Pulmonary artery endothelial cell (primary cell): ENCODE measurements around the gene ITPR1. TPM values are rescaled to one million over a fixed set of nuclear protein-coding genes. Genes with fewer than 3 reads are reported as not detected.

Source experiments
- DNase-seq: peaks from one replicate; pipeline ENCODE4 v3.0.0-alpha.2; 2011; ENCODE audit warnings: low read depth, low spot score
- total RNA-seq: library from RNA; depleted of rRNA; stranded (reverse); fragments of >200 nt; gene quantifications from 2 replicates; pipeline ENCODE4 v1.2.3, GENCODE V29; 2014

ITPR1 gene
- total RNA-seq, 1 donor from 2014 or later = 15.2 TPM

DNA sequence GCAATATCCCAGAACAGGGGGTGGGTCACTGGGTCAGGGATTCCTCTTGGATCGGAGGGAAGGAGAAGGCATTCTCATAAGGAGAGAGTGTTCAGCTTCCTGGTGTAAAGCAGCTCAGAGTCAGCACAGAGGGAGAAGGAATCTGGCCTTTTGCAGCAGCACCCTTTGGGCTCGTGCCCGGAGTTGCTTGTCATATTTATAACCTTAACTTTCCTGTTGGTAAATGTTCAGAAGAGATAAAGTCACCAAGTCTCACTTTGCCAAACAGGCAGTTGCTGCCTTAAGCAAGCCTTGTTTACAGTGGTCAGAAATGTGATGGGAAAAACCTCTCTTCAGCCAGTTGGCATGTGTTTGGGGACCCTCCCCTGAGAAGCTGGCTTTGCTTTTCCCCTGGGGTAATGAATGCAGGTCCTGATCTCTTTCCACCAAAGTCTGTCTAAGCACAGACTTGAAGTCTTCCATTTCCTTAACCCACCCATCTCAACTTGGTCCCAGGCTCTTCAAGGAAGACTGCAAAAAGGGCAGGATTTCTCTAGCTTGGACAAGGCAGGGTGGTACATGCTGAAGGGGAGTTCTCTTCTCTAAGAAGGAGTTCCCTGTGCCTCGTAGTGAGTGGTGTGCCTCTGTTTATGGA is 279.1 kb downstream of the ITPR1 start:
- peak; percentile 68 for DNase-seq

- no peak for DNase-seq
These were observed 279.7 kb downstream of the ITPR1 start for GRCh38 chr3:4772858-4773257.

DNA sequence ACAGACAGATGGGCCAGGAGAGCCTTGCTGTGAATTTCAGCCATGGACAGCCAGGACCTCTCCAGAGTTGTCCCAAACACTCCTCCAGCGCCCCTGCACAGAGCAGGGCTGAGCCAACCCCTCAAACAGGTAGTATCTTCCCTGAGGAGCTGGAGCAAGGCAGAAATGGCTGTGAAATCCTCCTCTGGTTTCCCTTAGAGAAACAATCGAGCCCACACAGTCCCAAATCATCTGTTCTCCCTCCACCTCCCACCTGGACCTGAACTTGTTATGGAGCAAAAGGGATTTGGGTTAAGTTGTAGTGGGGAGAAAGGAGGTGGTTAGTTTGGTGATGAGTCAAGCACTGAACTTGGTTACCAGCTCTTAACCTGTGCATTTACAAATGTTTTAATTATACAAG is 280.4 kb downstream of the ITPR1 start:
- no peak for DNase-seq

DNA sequence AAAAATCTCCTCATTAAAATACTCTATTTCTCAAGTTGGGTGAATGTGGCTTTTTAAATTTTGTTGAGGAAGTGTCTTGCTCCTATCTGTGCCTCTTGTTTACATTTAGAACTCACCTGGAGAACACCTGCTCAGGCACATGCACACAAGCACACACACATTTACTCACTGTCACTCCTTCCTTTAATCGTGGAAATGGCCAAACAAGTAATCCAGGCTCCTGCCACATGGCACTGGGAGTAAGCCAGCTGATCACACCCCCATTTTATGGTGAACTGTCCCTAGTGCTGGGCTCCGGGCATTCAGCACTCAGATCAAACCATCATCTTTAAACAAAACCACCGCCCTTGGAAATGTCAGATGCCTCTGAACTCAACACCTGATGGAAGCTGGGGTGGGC is 281.4 kb downstream of the ITPR1 start:
- DNase-seq = no peak

GRCh38 chr3:4776399-4776979 is 283.3 kb downstream of the ITPR1 start:
- no peak for DNase-seq

DNA sequence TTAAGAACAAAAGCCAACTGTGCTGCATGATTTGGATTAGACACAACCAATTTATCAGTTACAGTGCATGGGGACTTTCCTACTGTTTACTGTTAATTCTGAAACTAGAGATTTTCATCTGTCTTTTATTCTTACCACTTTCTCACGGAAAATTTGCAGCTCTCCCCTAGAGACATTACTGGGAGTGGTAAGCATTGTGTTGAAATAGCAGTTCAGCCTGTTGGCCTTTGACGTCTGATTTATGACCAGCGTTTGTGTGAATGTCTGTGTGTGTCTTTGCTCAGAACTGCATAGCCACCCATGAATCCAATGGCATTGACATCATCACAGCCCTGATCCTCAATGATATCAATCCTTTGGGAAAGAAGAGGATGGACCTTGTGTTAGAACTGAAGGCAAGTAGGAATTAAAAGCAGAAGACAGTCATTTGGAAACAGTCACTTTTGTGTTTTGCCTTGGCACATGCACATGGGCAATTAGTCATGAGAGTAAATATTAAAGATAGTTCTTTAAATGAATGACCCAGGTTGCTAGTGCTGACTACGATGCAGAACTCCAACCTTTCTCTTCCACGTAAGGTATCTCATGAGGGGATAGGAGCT is 283.9 kb downstream of the ITPR1 start:
- DNase-seq = no peak

GRCh38 chr3:4778119-4778518 is 285.0 kb downstream of the ITPR1 start:
- DNase-seq = no peak

GRCh38 chr3:4778740-4779139 is 285.6 kb downstream of the ITPR1 start:
- no peak for DNase-seq

DNA sequence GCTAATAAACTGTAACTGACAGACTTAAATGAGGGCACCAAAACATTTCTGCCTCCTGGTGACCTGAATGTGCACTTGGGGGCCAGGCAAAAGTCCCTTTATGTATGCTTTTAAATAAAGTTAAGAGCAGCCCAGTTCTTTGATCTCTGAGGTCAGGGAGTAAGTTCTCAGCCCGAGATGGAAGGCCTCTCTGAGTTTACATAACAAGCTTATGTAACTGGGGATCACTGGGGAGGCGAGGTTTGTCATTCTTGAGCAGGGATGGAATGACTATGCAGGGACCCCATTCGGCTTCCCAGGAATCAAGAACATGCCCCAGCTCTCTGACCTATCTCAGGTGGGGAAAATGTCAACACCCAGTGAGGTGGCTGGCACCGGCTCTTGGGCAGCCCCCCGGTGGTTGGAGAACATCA is 287.4 kb downstream of the ITPR1 start:
- no peak for DNase-seq

- no peak for DNase-seq
These were observed 288.9 kb downstream of the ITPR1 start for GRCh38 chr3:4782095-4782494.

DNA sequence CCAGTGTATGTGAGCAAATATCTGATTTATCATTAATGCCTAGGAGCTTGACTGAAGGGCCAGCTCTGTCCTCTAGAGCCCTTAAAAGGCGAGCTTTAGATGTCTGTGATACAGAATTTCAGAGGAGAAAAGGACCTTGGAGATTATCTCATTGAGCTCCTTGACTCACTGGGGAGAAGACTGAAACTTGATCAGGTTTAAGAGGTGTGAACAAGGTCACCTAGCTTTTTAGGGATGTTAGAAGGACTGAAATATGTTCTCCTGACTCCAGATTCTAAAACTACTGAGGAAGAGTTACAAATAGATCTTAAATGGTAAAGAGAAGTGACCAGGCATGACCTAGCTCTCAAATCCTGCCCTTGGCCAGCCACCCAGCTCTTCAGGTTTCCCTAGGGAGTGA is 292.4 kb downstream of the ITPR1 start:
- DNase-seq = no peak

DNA sequence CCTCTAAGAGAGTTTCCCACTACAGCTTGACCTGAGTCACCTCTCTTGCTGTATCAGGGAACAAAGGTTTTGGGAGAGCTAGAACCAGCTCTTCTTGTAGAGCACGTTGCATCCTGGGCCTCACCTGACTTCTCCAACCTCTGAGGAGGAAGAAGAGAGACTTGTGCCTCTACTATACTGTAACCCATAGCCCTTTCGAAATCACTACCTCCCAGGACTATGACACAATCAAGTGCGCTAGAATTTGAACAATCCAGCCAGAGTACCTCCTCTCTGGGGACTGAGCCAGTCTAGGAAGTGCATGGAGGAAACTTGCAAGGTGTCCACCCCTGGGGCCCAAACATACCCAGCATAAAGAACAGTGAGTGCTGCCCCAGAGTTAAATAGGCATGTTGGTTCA is 293.3 kb downstream of the ITPR1 start:
- no peak for DNase-seq

- DNase-seq = no peak
These were observed 298.2 kb downstream of the ITPR1 start for GRCh38 chr3:4791358-4791757.

DNA sequence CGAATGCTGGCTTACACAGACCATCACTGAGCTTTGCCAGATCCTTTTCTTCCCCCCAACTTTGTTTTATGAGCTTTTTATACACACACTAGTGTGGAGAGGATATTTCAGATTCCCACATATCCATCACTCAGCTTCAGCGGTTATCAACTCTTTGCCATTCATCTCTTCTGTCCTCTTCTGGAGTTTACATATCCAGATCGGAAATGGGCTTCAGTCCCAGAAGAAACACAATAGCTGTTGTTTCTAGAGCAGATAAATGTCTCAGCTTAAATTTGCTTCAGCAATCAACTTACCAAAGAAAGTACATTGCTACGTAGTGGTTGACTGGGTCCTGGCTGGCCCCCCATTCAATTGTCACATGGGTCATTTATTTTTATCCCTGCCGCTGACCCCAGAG is 300.2 kb downstream of the ITPR1 start:
- DNase-seq = peak; percentile 17

DNA sequence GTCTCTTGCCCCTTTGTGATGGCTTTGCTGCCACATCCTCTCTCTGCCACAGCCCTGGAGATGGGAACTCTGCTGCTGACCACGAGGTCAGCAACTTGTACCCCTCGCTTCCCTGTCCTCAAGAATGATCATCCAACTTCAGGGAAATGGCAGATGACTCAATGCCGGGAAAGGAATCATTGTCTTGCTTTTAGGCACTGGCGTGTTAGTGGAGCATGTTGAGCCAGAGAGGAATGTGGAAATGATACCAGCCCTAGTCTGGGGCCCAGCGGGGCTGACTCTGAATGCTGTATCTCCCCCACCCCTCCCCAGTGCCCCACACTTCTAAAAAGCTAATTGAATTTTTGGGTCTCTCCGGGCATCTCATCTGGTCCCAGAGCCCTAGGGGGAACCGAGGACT is 301.2 kb downstream of the ITPR1 start:
- DNase-seq = no peak

DNA sequence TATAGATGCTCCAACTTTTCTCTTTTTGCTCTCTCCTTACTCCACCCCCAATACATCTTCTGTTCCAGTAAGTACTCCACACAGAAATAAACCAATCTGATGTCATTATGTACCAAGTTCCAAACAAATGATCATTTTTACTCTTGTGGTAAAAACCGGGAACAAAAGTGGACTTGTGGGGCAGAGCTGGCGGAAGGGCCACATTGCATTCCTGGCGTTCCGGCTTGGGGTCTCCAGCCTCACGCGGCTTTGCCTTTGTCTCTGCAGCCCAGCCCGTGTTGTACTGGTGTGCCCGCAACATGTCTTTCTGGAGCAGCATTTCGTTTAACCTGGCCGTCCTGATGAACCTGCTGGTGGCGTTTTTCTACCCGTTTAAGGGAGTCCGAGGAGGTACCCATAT is 301.6 kb downstream of the ITPR1 start:
- DNase-seq = no peak

DNA sequence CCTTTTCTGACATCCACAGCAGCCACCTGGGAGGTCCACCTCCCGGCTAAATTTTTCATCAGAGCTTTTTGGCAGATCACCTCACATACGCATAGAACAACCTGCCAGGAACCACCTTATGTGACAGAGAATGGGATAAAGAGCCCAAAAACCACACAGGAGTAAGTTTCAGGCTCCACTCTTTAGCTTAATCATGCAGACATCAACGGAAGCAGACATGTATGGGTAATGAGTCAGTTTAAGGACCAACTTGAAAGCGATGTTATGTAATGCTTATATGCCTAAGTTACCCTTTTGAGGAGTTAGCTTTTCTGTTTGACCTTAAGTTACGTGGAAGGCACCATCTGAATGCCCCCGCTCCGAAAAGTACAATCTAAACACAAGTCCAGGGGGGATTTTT is 302.8 kb downstream of the ITPR1 start:
- DNase-seq = no peak

GRCh38 chr3:4797201-4797705 is 304.1 kb downstream of the ITPR1 start:
- DNase-seq = no peak

DNA sequence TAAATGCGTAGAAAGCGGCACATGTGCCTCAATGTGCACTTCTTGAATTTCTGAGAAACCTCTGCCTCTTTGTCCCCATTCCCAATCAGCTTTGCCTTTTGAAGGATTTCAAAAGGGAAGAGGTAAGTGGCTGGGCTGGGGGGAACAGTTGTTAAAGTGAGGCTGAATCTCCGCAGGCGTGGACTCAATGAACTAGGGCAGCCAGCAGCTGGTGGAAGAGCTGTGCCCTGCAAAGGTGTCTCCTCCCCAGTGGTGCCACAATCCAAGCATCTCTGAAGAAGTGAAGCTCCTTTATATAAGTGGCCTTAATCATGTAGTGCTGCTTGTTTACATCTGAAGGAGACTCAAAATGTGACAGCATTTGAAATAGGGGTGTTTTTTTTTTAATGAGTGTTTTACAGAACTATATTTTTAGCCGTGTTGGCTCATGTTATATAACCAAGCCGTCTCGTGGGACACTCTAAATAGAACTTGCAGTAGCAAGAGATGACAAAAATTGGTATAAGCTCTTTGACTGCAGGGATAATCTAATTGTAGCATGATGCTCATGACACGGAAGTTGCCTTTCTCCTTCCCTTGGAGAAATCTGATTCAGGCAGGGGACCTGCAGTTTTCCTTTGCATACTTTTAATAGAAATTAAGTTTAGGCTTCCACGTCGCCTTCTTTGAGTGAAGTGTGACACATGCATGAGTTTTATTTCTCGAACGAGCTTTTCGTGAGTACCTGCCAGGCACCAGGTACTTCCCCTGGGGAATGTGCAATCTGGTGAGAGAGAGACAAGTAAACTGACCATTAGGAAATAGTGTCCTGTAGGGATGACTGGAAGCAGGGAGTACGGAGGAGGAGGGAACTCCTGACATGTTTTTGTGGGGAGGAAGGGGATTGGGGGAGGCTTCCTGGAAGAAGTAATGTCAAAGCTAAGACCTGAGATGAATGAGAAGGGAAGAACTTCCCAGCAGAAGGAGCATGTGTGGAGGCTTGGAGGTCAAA is 306.4 kb downstream of the ITPR1 start:
- DNase-seq = no peak

- DNase-seq = no peak
These were observed 307.4 kb downstream of the ITPR1 start for GRCh38 chr3:4800595-4800994.

GRCh38 chr3:4801892-4802291 is 308.7 kb downstream of the ITPR1 start:
- DNase-seq = no peak

DNA sequence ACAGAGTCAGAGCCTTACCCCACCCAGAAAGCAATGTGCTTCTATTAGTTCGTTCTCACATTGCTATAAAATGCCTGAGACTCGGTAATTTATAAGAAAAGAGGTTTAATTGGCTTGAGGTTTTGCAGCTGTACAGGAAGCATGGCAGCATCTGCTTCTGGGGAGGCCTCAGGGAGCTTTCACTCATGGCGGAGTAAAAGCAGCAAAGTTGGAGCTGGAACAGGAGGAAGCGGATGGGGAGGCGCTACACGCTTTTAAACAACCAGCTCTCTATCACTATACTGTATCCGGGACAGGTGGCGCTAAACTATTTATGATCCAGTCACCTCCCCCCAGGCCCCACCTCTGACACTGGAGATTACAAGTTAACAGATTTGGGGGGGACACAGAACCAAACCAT is 309.8 kb downstream of the ITPR1 start:
- DNase-seq = no peak
